IPS-18c (cell line): Measurements from ENCODE around the gene PLA2G15.

Experiments
- H3K4me3 ChIP-seq: 2 replicates; pipeline ENCODE4 v1.7.0; 2013; ENCODE audit warnings: low read depth, mild to moderate bottlenecking, low read length, moderate library complexity; ENCODE audit not compliant: insufficient read depth
- H3K9me3 ChIP-seq: one replicate; pipeline ENCODE4 v1.6.1; 2013; ENCODE audit warnings: mild to moderate bottlenecking, low read length, moderate library complexity; ENCODE audit not compliant: control insufficient read depth, insufficient read depth

The PLA2G15 gene

DNA sequence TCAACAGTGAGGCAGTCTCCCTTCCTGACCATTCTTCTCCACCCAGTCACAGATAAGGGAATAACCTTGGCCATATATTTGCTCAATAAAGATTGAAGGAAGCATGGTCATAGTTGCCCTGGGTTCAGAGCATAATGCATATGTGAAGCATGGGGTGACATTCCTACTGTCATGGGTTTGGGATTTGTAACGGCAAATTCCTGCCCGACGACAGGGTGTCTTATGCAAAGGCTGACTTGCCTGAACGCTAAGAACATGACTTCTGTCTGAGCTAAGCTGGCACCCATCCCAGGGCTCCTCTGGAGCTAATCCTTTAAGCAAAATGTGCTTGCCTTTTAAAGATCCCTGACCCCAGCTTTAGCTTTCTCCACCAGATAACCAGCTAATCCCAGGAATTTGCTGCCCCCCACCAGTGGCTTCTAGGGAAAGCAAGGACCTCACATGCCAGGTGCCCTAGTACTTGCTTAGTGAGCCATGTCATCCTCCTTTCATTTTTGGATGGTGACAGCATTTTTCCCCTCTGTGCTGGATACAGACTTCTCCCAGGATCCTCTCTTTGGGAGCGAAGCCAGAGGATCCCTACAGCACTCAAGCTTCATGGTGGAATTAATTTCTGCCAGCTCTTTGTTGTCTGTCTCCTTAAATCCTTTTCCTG, 53.9 kb downstream of the PLA2G15 start:
- H3K4me3 ChIP-seq, result no peak overlapping the region
- peaks cover 4% of the 10 kb centered on the region for H3K9me3 ChIP-seq

DNA sequence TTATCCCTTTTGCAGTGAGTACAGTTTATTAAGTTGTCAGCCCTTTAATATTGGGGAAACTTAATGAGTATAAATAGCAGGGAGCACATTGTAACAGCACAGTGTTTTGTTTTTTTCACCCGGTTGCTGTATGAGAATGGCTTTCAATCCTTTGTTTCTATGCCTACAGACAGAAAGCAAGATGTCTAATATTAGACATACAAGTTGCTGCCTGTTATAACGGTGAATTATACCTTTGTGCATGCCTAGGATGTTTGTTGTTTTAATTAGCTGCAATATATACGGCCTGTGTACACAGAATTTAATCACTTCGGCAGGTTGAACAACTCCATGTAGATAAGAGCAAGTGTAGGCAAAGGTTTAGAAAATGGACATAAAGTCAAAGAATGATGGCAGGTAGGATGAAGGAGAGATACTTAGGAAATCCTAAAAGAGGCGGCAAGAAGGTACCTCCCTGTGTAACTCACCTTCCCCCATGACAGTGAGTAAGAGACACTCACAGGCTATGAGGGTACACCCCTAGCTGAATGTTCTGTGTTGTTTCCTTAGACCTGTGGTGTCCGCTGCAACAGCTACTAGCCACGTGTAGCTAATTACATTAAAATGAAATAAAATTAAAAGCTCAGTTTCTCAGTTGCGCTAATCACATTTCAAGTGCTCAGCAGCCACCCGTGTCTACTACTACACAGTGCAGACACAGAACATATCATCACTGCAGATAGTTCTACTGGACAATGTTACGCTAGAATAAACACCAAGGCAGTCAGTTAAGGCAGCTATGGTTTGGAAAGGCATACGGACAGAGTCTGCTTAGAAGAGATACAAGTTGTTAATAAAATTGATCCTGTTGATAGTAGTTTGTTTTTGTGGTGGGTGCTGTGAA, 54.6 kb downstream of the PLA2G15 start:
- Histone ChIP-seq H3K9me3 (peaks cover 4% of the 10 kb centered on the region), H3K4me3 (no peak overlapping the region)

DNA sequence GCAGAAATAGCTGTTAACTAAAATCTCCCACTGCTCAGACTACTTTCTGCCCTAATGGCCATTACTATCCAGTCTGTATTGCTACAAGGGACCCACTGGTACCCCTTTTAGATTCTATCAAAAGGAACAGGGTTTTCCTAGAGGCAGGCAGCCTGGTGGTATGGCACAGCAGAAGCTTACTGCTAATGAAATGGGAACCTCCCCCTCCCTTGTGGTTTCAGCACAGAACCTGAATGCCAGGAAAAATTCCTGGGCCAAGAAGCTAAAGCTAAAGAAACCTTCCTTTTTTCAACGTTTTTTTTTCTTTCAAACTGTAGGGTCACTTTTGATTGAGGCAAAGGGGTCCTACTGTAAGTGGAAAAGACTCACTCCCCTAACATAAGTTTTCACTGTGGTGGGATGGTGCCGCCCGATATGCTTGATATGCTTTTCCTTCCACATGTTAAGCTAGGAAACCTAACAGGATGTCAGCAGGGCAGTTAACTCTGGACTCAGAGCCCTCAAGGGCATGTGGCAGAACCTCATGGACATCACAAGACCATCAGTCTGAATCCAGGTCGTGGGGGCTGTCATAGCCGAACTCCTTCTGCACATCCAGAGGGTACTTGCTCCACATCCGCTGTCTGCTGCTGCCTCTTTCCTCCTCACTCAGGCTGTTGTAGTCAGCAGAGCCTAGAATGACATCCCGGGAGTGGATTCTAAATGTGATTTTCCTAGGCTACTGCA, 55.7 kb downstream of the PLA2G15 start:
- no peak overlapping the region for H3K4me3 ChIP-seq
- peaks cover 4% of the 10 kb centered on the region for H3K9me3 ChIP-seq

DNA sequence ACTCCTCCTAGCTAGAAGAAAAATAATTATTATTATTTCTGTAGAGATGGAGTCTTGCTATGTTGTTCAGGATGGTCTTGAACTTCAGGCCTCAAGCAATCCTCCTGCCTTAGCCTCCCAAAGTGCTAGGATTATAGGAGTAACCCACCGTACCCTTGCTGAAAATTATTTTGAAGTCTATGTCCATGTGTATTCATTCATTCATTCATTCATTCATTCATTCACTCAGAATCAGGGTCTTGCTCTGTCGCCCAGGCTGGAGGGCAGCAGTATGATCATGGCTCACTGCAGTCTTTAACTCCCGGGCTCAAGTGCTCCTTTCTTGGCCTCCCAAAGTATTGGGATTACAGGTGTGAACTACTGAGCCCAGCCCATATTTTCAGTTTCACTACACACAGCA, 61.5 kb downstream of the PLA2G15 start:
- Histone ChIP-seq H3K9me3 (no peaks in the 10 kb centered on the region), H3K4me3 (no peak overlapping the region)

- H3K4me3 ChIP-seq, result peak overlapping the region; percentile 92
- no peaks in the 10 kb centered on the region for H3K9me3 ChIP-seq
Measured at GRCh38 chr16:68309799-68310198, 64.6 kb downstream of the PLA2G15 start.

DNA sequence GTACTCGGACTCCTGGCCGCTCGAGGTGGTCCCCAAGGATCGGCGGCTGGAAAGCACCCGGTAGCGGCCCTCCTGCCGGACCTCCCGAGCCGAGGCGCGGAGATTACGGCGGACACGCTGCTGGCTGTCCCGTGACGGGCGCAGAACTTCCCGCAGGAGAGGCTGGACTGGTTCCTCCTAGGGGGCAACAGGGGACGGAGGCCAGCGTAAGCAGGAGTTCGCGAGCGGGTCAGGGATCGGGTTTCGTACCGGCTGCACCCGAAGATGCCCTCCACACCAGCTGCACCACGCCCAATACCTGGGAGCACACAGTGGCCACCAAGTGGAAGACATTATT, 65.2 kb downstream of the PLA2G15 start:
- Histone ChIP-seq H3K4me3 (peak overlapping the region; percentile 92), H3K9me3 (no peaks in the 10 kb centered on the region)
